ENCODE data around the gene CYTH2.
"Not testable (repeated sequence)": the region's sequence is repeated elsewhere in the genome, so short reads cannot be mapped to it uniquely, and the experiment has no call there.

Gene CYTH2

GRCh38 chr19:48481846-48482639 lies 12.9 kb downstream of the CYTH2 start:
- peaks cover 7% of the 10 kb centered on the region for H3K4me1 ChIP-seq
- no peak overlapping the region for H3K4me3 ChIP-seq (ENCODE audit: low read depth, low read length)
- peaks cover 12% of the 10 kb centered on the region; the same call in 1 of the 2 replicates for H3K36me3 ChIP-seq
- no peak for TF ChIP-seq CTCF (IDR thresholded peaks at IDR 0.05; ENCODE audit: low read depth, low read length)
- H3K27me3 ChIP-seq: 0 out of 2 replicates have a peak, but pooled peaks cover 4% of the 10 kb centered on the region
- DNase-seq: no peak
- no peaks in the 10 kb centered on the region for H3K9me3 ChIP-seq

- peaks cover 7% of the 10 kb centered on the region for H3K4me1 ChIP-seq
- no peak for DNase-seq
- no peak overlapping the region for H3K4me3 ChIP-seq (ENCODE audit: low read depth, low read length)
- H3K36me3 ChIP-seq: peaks cover 7% of the 10 kb centered on the region; the same call in 1 of the 2 replicates
- H3K9me3 ChIP-seq: no peaks in the 10 kb centered on the region
- H3K27me3 ChIP-seq: 0 out of 2 replicates have a peak, but pooled peaks cover 4% of the 10 kb centered on the region
- no peak for TF ChIP-seq CTCF (IDR thresholded peaks at IDR 0.05; ENCODE audit: low read depth, low read length)
Measured at GRCh38 chr19:48483301-48483700, 14.1 kb downstream of the CYTH2 start.

GRCh38 chr19:48484247-48484893 lies 15.2 kb downstream of the CYTH2 start:
- Histone ChIP-seq H3K4me1 (peaks cover 7% of the 10 kb centered on the region), H3K4me3 (ENCODE audit: low read depth, low read length) (no peak overlapping the region), H3K9me3 (no peaks in the 10 kb centered on the region), H3K36me3 (0 out of 2 replicates have a peak, but pooled peaks cover 3% of the 10 kb centered on the region), H3K27me3 (0 out of 2 replicates have a peak, but pooled peaks cover 4% of the 10 kb centered on the region)
- TF ChIP-seq CTCF (IDR thresholded peaks at IDR 0.05; ENCODE audit: low read depth, low read length): no peak
- DNase-seq: no peak

GRCh38 chr19:48484931-48485612 lies 15.9 kb downstream of the CYTH2 start:
- Histone ChIP-seq H3K36me3 (no peaks in the 10 kb centered on the region), H3K4me3 (ENCODE audit: low read depth, low read length) (no peak overlapping the region), H3K27me3 (peaks cover 4% of the 10 kb centered on the region; the same call in 1 of the 2 replicates), H3K9me3 (no peaks in the 10 kb centered on the region), H3K4me1 (peaks cover 7% of the 10 kb centered on the region)
- DNase-seq: peak; percentile 28
- TF ChIP-seq CTCF (IDR thresholded peaks at IDR 0.05; ENCODE audit: low read depth, low read length): no peak

- not testable (repeated sequence) for DNase-seq, H3K4me1 ChIP-seq, H3K36me3 ChIP-seq
Measured at GRCh38 chr19:48486706-48487105, 17.5 kb downstream of the CYTH2 start.

GRCh38 chr19:48487544-48487943 lies 18.4 kb downstream of the CYTH2 start:
- no peak for DNase-seq

More at GRCh38 chr19:48486706-48487105, 17.5 kb downstream of the CYTH2 start:
- H3K9me3 ChIP-seq; H3K4me3 ChIP-seq (ENCODE audit: low read depth, low read length); H3K27me3 ChIP-seq: not testable (repeated sequence)

More at GRCh38 chr19:48487544-48487943, 18.4 kb downstream of the CYTH2 start:
- H3K36me3 ChIP-seq: no peaks in the 10 kb centered on the region
- H3K27me3 ChIP-seq: peaks cover 6% of the 10 kb centered on the region; the same call in 1 of the 2 replicates
- no peaks in the 10 kb centered on the region for H3K9me3 ChIP-seq
- no peak overlapping the region for H3K4me3 ChIP-seq (ENCODE audit: low read depth, low read length)
- TF ChIP-seq CTCF (IDR thresholded peaks at IDR 0.05; ENCODE audit: low read depth, low read length): no peak
- H3K4me1 ChIP-seq: 0 out of 2 replicates have a peak, but pooled peaks cover 2% of the 10 kb centered on the region

All from BE2C (cell line).